ENCODE results near the gene AAK1.
A peak's percentile ranks its signal among the peaks of the same experiment; 100 is the strongest.

The AAK1 gene

GRCh38 chr2:69643602-69644505 lies at the start of gene AAK1:
TSS of gene AAK1 (minus strand) at chr2:69643739. CDS start at chr2:69643040, 699 bp downstream.
- DNase-seq = peak; percentile 75
- Histone ChIP-seq H3K36me3 (replicated peaks) (no peaks in the 10 kb centered on the region), H3K27ac (peak within 1 kb of the TSS; percentile 91), H3K27me3 (replicated peaks) (no peaks in the 10 kb centered on the region), H3K4me3 (ENCODE audit: low read depth, low read length) (peak within 1 kb of the TSS; percentile 92)
- in situ Hi-C loops (cut with HindIII; ENCODE audit: low pct_ligation_motif_present, low sequenced_read_pairs) = no loop called here
- TF ChIP-seq, protein P1, sequence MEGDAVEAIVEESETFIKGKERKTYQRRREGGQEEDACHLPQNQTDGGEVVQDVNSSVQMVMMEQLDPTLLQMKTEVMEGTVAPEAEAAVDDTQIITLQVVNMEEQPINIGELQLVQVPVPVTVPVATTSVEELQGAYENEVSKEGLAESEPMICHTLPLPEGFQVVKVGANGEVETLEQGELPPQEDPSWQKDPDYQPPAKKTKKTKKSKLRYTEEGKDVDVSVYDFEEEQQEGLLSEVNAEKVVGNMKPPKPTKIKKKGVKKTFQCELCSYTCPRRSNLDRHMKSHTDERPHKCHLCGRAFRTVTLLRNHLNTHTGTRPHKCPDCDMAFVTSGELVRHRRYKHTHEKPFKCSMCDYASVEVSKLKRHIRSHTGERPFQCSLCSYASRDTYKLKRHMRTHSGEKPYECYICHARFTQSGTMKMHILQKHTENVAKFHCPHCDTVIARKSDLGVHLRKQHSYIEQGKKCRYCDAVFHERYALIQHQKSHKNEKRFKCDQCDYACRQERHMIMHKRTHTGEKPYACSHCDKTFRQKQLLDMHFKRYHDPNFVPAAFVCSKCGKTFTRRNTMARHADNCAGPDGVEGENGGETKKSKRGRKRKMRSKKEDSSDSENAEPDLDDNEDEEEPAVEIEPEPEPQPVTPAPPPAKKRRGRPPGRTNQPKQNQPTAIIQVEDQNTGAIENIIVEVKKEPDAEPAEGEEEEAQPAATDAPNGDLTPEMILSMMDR (IDR thresholded peaks at IDR 0.05; ENCODE audit: low read depth, low read length, missing control alignments) = no peak

GRCh38 chr2:69692424-69692823 lies 48.9 kb upstream of the AAK1 start:
- TF ChIP-seq, protein P1 (IDR thresholded peaks at IDR 0.05; ENCODE audit: low read depth, low read length, missing control alignments) = no peak
- no peak overlapping the region for H3K27ac ChIP-seq
- in situ Hi-C loops (cut with HindIII; ENCODE audit: low pct_ligation_motif_present, low sequenced_read_pairs) = no loop called here
- no peaks in the 10 kb centered on the region for H3K36me3 ChIP-seq (replicated peaks)
- no peak overlapping the region for H3K4me3 ChIP-seq (ENCODE audit: low read depth, low read length)
- no peaks in the 10 kb centered on the region for H3K27me3 ChIP-seq (replicated peaks)
- peak; percentile 38 for DNase-seq

DNA sequence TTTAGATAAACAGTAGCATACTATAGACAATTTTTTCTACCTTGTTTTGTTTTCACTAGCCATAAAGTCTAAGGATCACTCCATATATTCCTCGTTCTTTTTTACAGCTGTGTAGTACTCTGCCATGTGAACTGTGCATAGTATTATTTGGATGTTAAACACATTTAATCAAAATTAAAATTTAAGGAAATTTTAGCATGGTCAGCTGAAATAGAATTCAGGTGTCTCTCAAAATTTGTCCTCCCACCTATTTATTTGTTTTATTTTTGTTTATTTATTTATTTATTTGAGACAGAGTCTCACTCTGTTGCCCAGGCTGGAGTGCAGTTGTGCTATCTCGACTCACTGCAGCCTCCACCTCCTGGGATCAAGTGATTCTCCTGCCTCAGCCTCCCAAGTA lies 46.4 kb upstream of the AAK1 start:
- in situ Hi-C loops (cut with HindIII; ENCODE audit: low pct_ligation_motif_present, low sequenced_read_pairs) = no loop called here
- no peak overlapping the region for H3K4me3 ChIP-seq (ENCODE audit: low read depth, low read length)
- no peaks in the 10 kb centered on the region for H3K27me3 ChIP-seq (replicated peaks)
- DNase-seq = no peak
- TF ChIP-seq, protein P1 (IDR thresholded peaks at IDR 0.05; ENCODE audit: low read depth, low read length, missing control alignments) = no peak
- H3K36me3 ChIP-seq (replicated peaks) = no peaks in the 10 kb centered on the region
- H3K27ac ChIP-seq = no peak overlapping the region

- no peaks in the 10 kb centered on the region for H3K27me3 ChIP-seq (replicated peaks)
- TF ChIP-seq, protein P1 (IDR thresholded peaks at IDR 0.05; ENCODE audit: low read depth, low read length, missing control alignments) = no peak
- DNase-seq = no peak
- H3K4me3 ChIP-seq (ENCODE audit: low read depth, low read length) = no peak overlapping the region
- in situ Hi-C loops (cut with HindIII; ENCODE audit: low pct_ligation_motif_present, low sequenced_read_pairs) = no loop called here
- no peaks in the 10 kb centered on the region for H3K36me3 ChIP-seq (replicated peaks)
- H3K27ac ChIP-seq = no peak overlapping the region
Observed at GRCh38 chr2:69689466-69689865, 45.9 kb upstream of the AAK1 start.

- no peaks in the 10 kb centered on the region for H3K27me3 ChIP-seq (replicated peaks)
- in situ Hi-C loops (cut with HindIII; ENCODE audit: low pct_ligation_motif_present, low sequenced_read_pairs) = no loop called here
- H3K27ac ChIP-seq = no peak overlapping the region
- no peak overlapping the region for H3K4me3 ChIP-seq (ENCODE audit: low read depth, low read length)
- DNase-seq = no peak
- TF ChIP-seq, protein P1 (IDR thresholded peaks at IDR 0.05; ENCODE audit: low read depth, low read length, missing control alignments) = no peak
- no peaks in the 10 kb centered on the region for H3K36me3 ChIP-seq (replicated peaks)
Observed at GRCh38 chr2:69687971-69688611, 44.6 kb upstream of the AAK1 start.
